Measurements from ENCODE around the gene ICAM2.

GRCh38 chr17:64041912-64042311 is 21.5 kb upstream of the ICAM2 start:
- TF ChIP-seq CTCF (IDR thresholded peaks at IDR 0.05 in 4 of 5, conservative IDR thresholded peaks at IDR 0.05 in 1 of 5) = no peak
- no peak for TF ChIP-seq POLR2A (IDR thresholded peaks at IDR 0.05)
